ENCODE results near the gene ULBP1.
"Not testable (repeated sequence)": the region's sequence is repeated elsewhere in the genome, so short reads cannot be mapped to it uniquely, and the experiment has no call there.

ULBP1 gene

GRCh38 chr6:149969635-149970034 is 5.9 kb downstream of the ULBP1 start:
- DNase-seq (ENCODE audit: low read depth in 4 of 4, low spot score in 1 of 4): no peak

GRCh38 chr6:149974394-149974793 is 10.7 kb downstream of the ULBP1 start:
- not testable (repeated sequence) for DNase-seq (ENCODE audit: low read depth in 4 of 4, low spot score in 1 of 4)

GRCh38 chr6:149974825-149975224 is 11.1 kb downstream of the ULBP1 start:
- DNase-seq (ENCODE audit: low read depth in 4 of 4, low spot score in 1 of 4): no peak

- DNase-seq (ENCODE audit: low read depth in 4 of 4, low spot score in 1 of 4): no peak
Measured at GRCh38 chr6:149975400-149975799, 11.7 kb downstream of the ULBP1 start.

- DNase-seq (ENCODE audit: low read depth in 4 of 4, low spot score in 1 of 4): no peak
Measured at GRCh38 chr6:149977221-149977620, 13.5 kb downstream of the ULBP1 start.

- DNase-seq (ENCODE audit: low read depth in 4 of 4, low spot score in 1 of 4): no peak
Measured at GRCh38 chr6:149978610-149979009, 14.9 kb downstream of the ULBP1 start.

GRCh38 chr6:149979293-149979692 is 15.6 kb downstream of the ULBP1 start:
- DNase-seq (ENCODE audit: low read depth in 4 of 4, low spot score in 1 of 4): no peak

- DNase-seq (ENCODE audit: low read depth in 4 of 4, low spot score in 1 of 4): no peak
Measured at GRCh38 chr6:149983145-149983544, 19.4 kb downstream of the ULBP1 start.

- DNase-seq (ENCODE audit: low read depth in 4 of 4, low spot score in 1 of 4): no peak
Measured at GRCh38 chr6:149984773-149985172, 21.0 kb downstream of the ULBP1 start.

- no peak for DNase-seq (ENCODE audit: low read depth in 4 of 4, low spot score in 1 of 4)
Measured at GRCh38 chr6:149985481-149985937, 21.8 kb downstream of the ULBP1 start.

GRCh38 chr6:149987602-149988107 is 23.9 kb downstream of the ULBP1 start:
- no peak for DNase-seq (ENCODE audit: low read depth in 4 of 4, low spot score in 1 of 4)

GRCh38 chr6:149988550-149989346 is 25.0 kb downstream of the ULBP1 start:
- no peak for DNase-seq (ENCODE audit: low read depth in 4 of 4, low spot score in 1 of 4)

- no peak for DNase-seq (ENCODE audit: low read depth in 4 of 4, low spot score in 1 of 4)
Measured at GRCh38 chr6:149990212-149990660, 26.5 kb downstream of the ULBP1 start.

- DNase-seq (ENCODE audit: low read depth in 4 of 4, low spot score in 1 of 4): no peak
Measured at GRCh38 chr6:149990661-149991471, 27.1 kb downstream of the ULBP1 start.

- DNase-seq (ENCODE audit: low read depth in 4 of 4, low spot score in 1 of 4): not testable (repeated sequence)
Measured at GRCh38 chr6:149991472-149991795, 27.7 kb downstream of the ULBP1 start.

GRCh38 chr6:149991838-149992237 is 28.1 kb downstream of the ULBP1 start:
- no peak for DNase-seq (ENCODE audit: low read depth in 4 of 4, low spot score in 1 of 4)

- DNase-seq (ENCODE audit: low read depth in 4 of 4, low spot score in 1 of 4): no peak
Measured at GRCh38 chr6:149995235-149995750, 31.6 kb downstream of the ULBP1 start.

GRCh38 chr6:149995971-149996370 is 32.2 kb downstream of the ULBP1 start:
- DNase-seq (ENCODE audit: low read depth in 4 of 4, low spot score in 1 of 4): no peak

- no peak for DNase-seq (ENCODE audit: low read depth in 4 of 4, low spot score in 1 of 4)
Measured at GRCh38 chr6:149999636-150000035, 35.9 kb downstream of the ULBP1 start.

GRCh38 chr6:150001295-150002008 is 37.7 kb downstream of the ULBP1 start:
- DNase-seq (ENCODE audit: low read depth in 4 of 4, low spot score in 1 of 4): no peak

- no peak for DNase-seq (ENCODE audit: low read depth in 4 of 4, low spot score in 1 of 4)
Measured at GRCh38 chr6:150002710-150003109, 39.0 kb downstream of the ULBP1 start.

Measured in stimulated activated CD4-positive, alpha-beta T cell treated with anti-CD3 and anti-CD28 coated beads, Interleukin-1b, Interleukin-23, amount 100 ng/mL, for 24 hours (primary cell).